Duodenal mucosa (tissue), 2 donors: ENCODE measurements around the gene TNS3.

Experiments
- H3K27ac ChIP-seq: one replicate; pipeline ENCODE4 v1.7.0; 2013; ENCODE audit warnings: low read depth, low read length
- H3K27me3 ChIP-seq, 2 donors: one replicate each; pipeline ENCODE4 v1.7.0; 2013; ENCODE audit warnings: low read length in 2 of 2, control low read depth in 1 of 2; ENCODE audit not compliant: insufficient read depth in 2 of 2, control insufficient read depth in 1 of 2
- H3K36me3 ChIP-seq, 2 donors: one replicate each; pipeline ENCODE4 v1.7.0; 2013; ENCODE audit warnings: low read length in 2 of 2, control low read depth in 1 of 2; ENCODE audit not compliant: insufficient read depth in 2 of 2, control insufficient read depth in 1 of 2
- H3K4me1 ChIP-seq, 2 donors: one replicate each; pipeline ENCODE4 v1.7.0; 2013; ENCODE audit warnings: low read length in 2 of 2, control low read depth in 1 of 2; ENCODE audit not compliant: insufficient read depth in 2 of 2, control insufficient read depth in 1 of 2
- H3K4me3 ChIP-seq, 2 donors: one replicate each; pipeline ENCODE4 v1.7.0; 2013; ENCODE audit warnings: low read length in 2 of 2, low read depth in 1 of 2
- H3K9ac ChIP-seq, 2 donors: one replicate each; pipeline ENCODE4 v1.7.0; 2013; ENCODE audit warnings: low read length in 2 of 2, low read depth in 1 of 2
- H3K9me3 ChIP-seq, 2 donors: one replicate each; pipeline ENCODE4 v1.7.0; 2013; ENCODE audit warnings: low read length in 2 of 2, control low read depth in 1 of 2; ENCODE audit not compliant: control insufficient read depth in 1 of 2

The TNS3 gene

GRCh38 chr7:47451851-47452205 is 130.1 kb downstream of the TNS3 start:
- no peak overlapping the region for H3K9ac ChIP-seq
- peaks cover 0 to 6% of the 10 kb centered on the region in 2 donors for H3K36me3 ChIP-seq
- H3K27me3 ChIP-seq: no peaks in the 10 kb centered on the region
- H3K4me1 ChIP-seq: peaks cover 36 to 43% of the 10 kb centered on the region in 2 donors
- no peak overlapping the region for H3K4me3 ChIP-seq
- H3K27ac ChIP-seq: no peak overlapping the region
- H3K9me3 ChIP-seq: no peaks in the 10 kb centered on the region

GRCh38 chr7:47449810-47450590 is 131.9 kb downstream of the TNS3 start:
- peaks cover 49 to 53% of the 10 kb centered on the region in 2 donors for H3K4me1 ChIP-seq
- H3K9me3 ChIP-seq: no peaks in the 10 kb centered on the region
- H3K36me3 ChIP-seq: peaks cover 0 to 6% of the 10 kb centered on the region in 2 donors
- H3K27me3 ChIP-seq: no peaks in the 10 kb centered on the region
- H3K27ac ChIP-seq: no peak overlapping the region
- H3K4me3 ChIP-seq: no peak overlapping the region
- no peak overlapping the region for H3K9ac ChIP-seq

GRCh38 chr7:47448971-47449370 is 132.9 kb downstream of the TNS3 start:
- Histone ChIP-seq H3K27ac (no peak overlapping the region), H3K9ac (no peak overlapping the region), H3K36me3 (peaks cover 0 to 6% of the 10 kb centered on the region in 2 donors), H3K4me1 (peaks cover 42 to 49% of the 10 kb centered on the region in 2 donors), H3K9me3 (no peaks in the 10 kb centered on the region), H3K4me3 (no peak overlapping the region), H3K27me3 (no peaks in the 10 kb centered on the region)

- Histone ChIP-seq H3K9ac (no peak overlapping the region), H3K27ac (no peak overlapping the region), H3K4me1 (peaks cover 32 to 42% of the 10 kb centered on the region in 2 donors)
Observed at GRCh38 chr7:47447621-47448349, 134.1 kb downstream of the TNS3 start.

GRCh38 chr7:47446871-47447466 is 134.9 kb downstream of the TNS3 start:
- Histone ChIP-seq H3K27me3 (no peaks in the 10 kb centered on the region), H3K27ac (no peak overlapping the region), H3K4me3 (no peak overlapping the region), H3K4me1 (peaks cover 30 to 45% of the 10 kb centered on the region in 2 donors), H3K36me3 (peaks cover 0 to 6% of the 10 kb centered on the region in 2 donors), H3K9me3 (no peaks in the 10 kb centered on the region), H3K9ac (no peak overlapping the region)

More at GRCh38 chr7:47447621-47448349, 134.1 kb downstream of the TNS3 start:
- no peaks in the 10 kb centered on the region for H3K9me3 ChIP-seq
- no peak overlapping the region for H3K4me3 ChIP-seq
- peaks cover 0 to 6% of the 10 kb centered on the region in 2 donors for H3K36me3 ChIP-seq
- no peaks in the 10 kb centered on the region for H3K27me3 ChIP-seq

- no peak overlapping the region for H3K4me3 ChIP-seq
- no peak overlapping the region for H3K9ac ChIP-seq
- H3K4me1 ChIP-seq: peaks cover 30 to 43% of the 10 kb centered on the region in 2 donors
- no peak overlapping the region for H3K27ac ChIP-seq
- peaks cover 1 to 14% of the 10 kb centered on the region in 2 donors for H3K36me3 ChIP-seq
- H3K9me3 ChIP-seq: no peaks in the 10 kb centered on the region
- no peaks in the 10 kb centered on the region for H3K27me3 ChIP-seq
Observed at GRCh38 chr7:47444376-47445098, 137.4 kb downstream of the TNS3 start.

GRCh38 chr7:47443049-47443448 is 138.9 kb downstream of the TNS3 start:
- H3K4me1 ChIP-seq: peaks cover 43 to 57% of the 10 kb centered on the region in 2 donors
- no peaks in the 10 kb centered on the region for H3K9me3 ChIP-seq
- no peak overlapping the region for H3K4me3 ChIP-seq
- H3K27me3 ChIP-seq: no peaks in the 10 kb centered on the region
- H3K36me3 ChIP-seq: peaks cover 14 to 23% of the 10 kb centered on the region in 2 donors
- no peak overlapping the region for H3K27ac ChIP-seq
- H3K9ac ChIP-seq: no peak overlapping the region

- Histone ChIP-seq H3K9me3 (no peaks in the 10 kb centered on the region), H3K4me1 (peaks cover 42 to 55% of the 10 kb centered on the region in 2 donors), H3K27ac (no peak overlapping the region), H3K27me3 (no peaks in the 10 kb centered on the region), H3K9ac (no peak overlapping the region), H3K4me3 (no peak overlapping the region), H3K36me3 (peaks cover 14 to 24% of the 10 kb centered on the region in 2 donors)
Observed at GRCh38 chr7:47442605-47442865, 139.4 kb downstream of the TNS3 start.

- Histone ChIP-seq H3K27ac (no peak overlapping the region), H3K27me3 (no peaks in the 10 kb centered on the region), H3K9me3 (no peaks in the 10 kb centered on the region), H3K9ac (no peak overlapping the region), H3K4me3 (no peak overlapping the region), H3K36me3 (peaks cover 14 to 24% of the 10 kb centered on the region in 2 donors), H3K4me1 (peaks cover 37 to 50% of the 10 kb centered on the region in 2 donors)
Observed at GRCh38 chr7:47441796-47442604, 139.9 kb downstream of the TNS3 start.
